ENCODE measurements around the gene KNCN. TPM values are rescaled to one million over a fixed set of nuclear protein-coding genes. Genes with fewer than 3 reads are reported as not detected.

KNCN gene
- total and polyA plus RNA-seq, 2 experiments from 2014 or later: not detected

- ATAC-seq: no peak
- no peak overlapping the region for H3K27ac ChIP-seq (ENCODE audit: low read depth)
- no peaks in the 10 kb centered on the region; the same call in 1 of the 2 replicates for H3K36me3 ChIP-seq (ENCODE audit: insufficient read depth)
- Mint-ChIP-seq H3K27me3 (ENCODE audit: insufficient read depth, low read depth, poor library complexity) (peaks cover 2% of the 10 kb centered on the region), H3K36me3 (ENCODE audit: low read depth) (peaks cover 6% of the 10 kb centered on the region; the same call in 1 of the 3 replicates), H3K9me3 (no peaks in the 10 kb centered on the region), H3K4me1 (peaks cover 14% of the 10 kb centered on the region), H3K27ac (no peak overlapping the region), H3K4me3 (no peak overlapping the region)
- no peak overlapping the region for H3K4me3 ChIP-seq
- no peaks in the 10 kb centered on the region for H3K4me1 ChIP-seq (ENCODE audit: insufficient read depth)
- no peaks in the 10 kb centered on the region for H3K9me2 ChIP-seq (ENCODE audit: insufficient read depth)
- no peaks in the 10 kb centered on the region for H3F3A ChIP-seq (replicated peaks; ENCODE audit: low read depth)
- TF ChIP-seq EZH2phosphoT487 (IDR thresholded peaks at IDR 0.05; ENCODE audit: unreplicated experiment) (no peak), STAT1 (IDR thresholded peaks at IDR 0.05; ENCODE audit: unreplicated experiment) (no peak), ZNF114 (CRISPR knock-in tag; IDR thresholded peaks at IDR 0.05) (no peak), CREB1 (CRISPR knock-in tag; IDR thresholded peaks at IDR 0.05; ENCODE audit: low read depth) (no peak)
- TF ChIP-seq, protein P1, sequence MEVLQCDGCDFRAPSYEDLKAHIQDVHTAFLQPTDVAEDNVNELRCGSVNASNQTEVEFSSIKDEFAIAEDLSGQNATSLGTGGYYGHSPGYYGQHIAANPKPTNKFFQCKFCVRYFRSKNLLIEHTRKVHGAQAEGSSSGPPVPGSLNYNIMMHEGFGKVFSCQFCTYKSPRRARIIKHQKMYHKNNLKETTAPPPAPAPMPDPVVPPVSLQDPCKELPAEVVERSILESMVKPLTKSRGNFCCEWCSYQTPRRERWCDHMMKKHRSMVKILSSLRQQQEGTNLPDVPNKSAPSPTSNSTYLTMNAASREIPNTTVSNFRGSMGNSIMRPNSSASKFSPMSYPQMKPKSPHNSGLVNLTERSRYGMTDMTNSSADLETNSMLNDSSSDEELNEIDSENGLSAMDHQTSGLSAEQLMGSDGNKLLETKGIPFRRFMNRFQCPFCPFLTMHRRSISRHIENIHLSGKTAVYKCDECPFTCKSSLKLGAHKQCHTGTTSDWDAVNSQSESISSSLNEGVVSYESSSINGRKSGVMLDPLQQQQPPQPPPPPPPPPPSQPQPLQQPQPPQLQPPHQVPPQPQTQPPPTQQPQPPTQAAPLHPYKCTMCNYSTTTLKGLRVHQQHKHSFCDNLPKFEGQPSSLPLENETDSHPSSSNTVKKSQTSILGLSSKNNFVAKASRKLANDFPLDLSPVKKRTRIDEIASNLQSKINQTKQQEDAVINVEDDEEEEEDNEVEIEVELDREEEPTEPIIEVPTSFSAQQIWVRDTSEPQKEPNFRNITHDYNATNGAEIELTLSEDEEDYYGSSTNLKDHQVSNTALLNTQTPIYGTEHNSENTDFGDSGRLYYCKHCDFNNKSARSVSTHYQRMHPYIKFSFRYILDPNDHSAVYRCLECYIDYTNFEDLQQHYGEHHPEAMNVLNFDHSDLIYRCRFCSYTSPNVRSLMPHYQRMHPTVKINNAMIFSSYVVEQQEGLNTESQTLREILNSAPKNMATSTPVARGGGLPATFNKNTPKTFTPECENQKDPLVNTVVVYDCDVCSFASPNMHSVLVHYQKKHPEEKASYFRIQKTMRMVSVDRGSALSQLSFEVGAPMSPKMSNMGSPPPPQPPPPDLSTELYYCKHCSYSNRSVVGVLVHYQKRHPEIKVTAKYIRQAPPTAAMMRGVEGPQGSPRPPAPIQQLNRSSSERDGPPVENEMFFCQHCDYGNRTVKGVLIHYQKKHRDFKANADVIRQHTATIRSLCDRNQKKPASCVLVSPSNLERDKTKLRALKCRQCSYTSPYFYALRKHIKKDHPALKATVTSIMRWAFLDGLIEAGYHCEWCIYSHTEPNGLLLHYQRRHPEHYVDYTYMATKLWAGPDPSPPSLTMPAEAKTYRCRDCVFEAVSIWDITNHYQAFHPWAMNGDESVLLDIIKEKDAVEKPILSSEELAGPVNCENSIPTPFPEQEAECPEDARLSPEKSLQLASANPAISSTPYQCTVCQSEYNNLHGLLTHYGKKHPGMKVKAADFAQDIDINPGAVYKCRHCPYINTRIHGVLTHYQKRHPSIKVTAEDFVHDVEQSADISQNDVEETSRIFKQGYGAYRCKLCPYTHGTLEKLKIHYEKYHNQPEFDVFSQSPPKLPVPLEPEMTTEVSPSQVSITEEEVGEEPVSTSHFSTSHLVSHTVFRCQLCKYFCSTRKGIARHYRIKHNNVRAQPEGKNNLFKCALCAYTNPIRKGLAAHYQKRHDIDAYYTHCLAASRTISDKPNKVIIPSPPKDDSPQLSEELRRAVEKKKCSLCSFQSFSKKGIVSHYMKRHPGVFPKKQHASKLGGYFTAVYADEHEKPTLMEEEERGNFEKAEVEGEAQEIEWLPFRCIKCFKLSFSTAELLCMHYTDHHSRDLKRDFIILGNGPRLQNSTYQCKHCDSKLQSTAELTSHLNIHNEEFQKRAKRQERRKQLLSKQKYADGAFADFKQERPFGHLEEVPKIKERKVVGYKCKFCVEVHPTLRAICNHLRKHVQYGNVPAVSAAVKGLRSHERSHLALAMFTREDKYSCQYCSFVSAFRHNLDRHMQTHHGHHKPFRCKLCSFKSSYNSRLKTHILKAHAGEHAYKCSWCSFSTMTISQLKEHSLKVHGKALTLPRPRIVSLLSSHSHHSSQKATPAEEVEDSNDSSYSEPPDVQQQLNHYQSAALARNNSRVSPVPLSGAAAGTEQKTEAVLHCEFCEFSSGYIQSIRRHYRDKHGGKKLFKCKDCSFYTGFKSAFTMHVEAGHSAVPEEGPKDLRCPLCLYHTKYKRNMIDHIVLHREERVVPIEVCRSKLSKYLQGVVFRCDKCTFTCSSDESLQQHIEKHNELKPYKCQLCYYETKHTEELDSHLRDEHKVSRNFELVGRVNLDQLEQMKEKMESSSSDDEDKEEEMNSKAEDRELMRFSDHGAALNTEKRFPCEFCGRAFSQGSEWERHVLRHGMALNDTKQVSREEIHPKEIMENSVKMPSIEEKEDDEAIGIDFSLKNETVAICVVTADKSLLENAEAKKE (CRISPR knock-in tag; IDR thresholded peaks at IDR 0.05): no peak
- DNase-seq (ENCODE audit: low spot score): no peak
- no peaks in the 10 kb centered on the region for H3K79me2 ChIP-seq (replicated peaks; ENCODE audit: insufficient read depth)
- H2AFZ ChIP-seq: no peak overlapping the region
- no peaks in the 10 kb centered on the region for H3K27me3 ChIP-seq (ENCODE audit: insufficient read depth)
- H4K20me1 ChIP-seq (replicated peaks; ENCODE audit: insufficient read depth): no peaks in the 10 kb centered on the region
- H3K4me2 ChIP-seq: no peak overlapping the region
These were observed 31.5 kb upstream of the KNCN start for GRCh38 chr1:46582972-46583371.
